GM12874 (cell line): Measurements from ENCODE around the gene PRDM5.

Experiments used
- CTCF ChIP-seq: IDR thresholded peaks from 2 replicates; pipeline ENCODE4 v1.5.1; 2011; ENCODE audit warnings: low read depth, mild to moderate bottlenecking, control low read depth, low read length, moderate library complexity; ENCODE audit not compliant: insufficient read depth

The PRDM5 gene

GRCh38 chr4:120855307-120856001 is 67.1 kb downstream of the PRDM5 start:
- no peak for TF ChIP-seq CTCF

- no peak for TF ChIP-seq CTCF
These were observed 69.2 kb downstream of the PRDM5 start for GRCh38 chr4:120853161-120853935.

- TF ChIP-seq CTCF: no peak
These were observed 72.4 kb downstream of the PRDM5 start for GRCh38 chr4:120850018-120850599.

GRCh38 chr4:120847019-120847582 is 75.4 kb downstream of the PRDM5 start:
- TF ChIP-seq CTCF: no peak

GRCh38 chr4:120844528-120844921 is 78.0 kb downstream of the PRDM5 start:
- no peak for TF ChIP-seq CTCF

- TF ChIP-seq CTCF: peak; percentile 2; the same call in 1 of the 2 replicates
These were observed 78.5 kb downstream of the PRDM5 start for GRCh38 chr4:120843849-120844527.

GRCh38 chr4:120842031-120842430 is 80.5 kb downstream of the PRDM5 start:
- no peak for TF ChIP-seq CTCF
